NCI-H226 (cell line): ENCODE data around the gene PTPRCAP.
"Not testable (repeated sequence)": the region's sequence is repeated elsewhere in the genome, so short reads cannot be mapped to it uniquely, and the experiment has no call there.

ENCODE experiments used
- DNase-seq: peaks from one replicate; pipeline ENCODE4 v3.0.0-alpha.2; 2015

PTPRCAP gene

DNA sequence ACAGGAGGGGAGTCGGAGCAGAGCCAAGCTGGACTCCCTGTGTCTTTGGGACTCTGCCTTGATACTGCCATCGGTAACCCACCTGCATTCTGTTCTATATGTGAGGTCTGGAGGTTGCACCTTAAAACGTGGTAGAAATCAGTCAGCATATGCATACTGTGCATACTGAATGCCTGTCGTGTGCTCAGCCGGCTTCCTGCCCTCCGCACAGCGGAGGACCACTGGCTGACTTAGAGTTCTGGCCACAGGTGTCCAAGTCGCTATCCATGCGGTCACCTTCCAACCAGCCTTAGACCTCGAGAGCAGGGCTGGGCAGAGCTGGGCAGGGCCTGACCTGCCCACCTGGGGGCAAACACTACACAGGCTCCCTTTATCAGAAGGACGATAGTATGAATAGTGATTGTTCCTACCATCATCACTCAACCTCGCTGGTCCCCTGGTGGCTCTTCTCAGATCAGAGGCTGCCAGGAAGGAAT is 29.8 kb downstream of the PTPRCAP start:
- DNase-seq, result no peak

DNA sequence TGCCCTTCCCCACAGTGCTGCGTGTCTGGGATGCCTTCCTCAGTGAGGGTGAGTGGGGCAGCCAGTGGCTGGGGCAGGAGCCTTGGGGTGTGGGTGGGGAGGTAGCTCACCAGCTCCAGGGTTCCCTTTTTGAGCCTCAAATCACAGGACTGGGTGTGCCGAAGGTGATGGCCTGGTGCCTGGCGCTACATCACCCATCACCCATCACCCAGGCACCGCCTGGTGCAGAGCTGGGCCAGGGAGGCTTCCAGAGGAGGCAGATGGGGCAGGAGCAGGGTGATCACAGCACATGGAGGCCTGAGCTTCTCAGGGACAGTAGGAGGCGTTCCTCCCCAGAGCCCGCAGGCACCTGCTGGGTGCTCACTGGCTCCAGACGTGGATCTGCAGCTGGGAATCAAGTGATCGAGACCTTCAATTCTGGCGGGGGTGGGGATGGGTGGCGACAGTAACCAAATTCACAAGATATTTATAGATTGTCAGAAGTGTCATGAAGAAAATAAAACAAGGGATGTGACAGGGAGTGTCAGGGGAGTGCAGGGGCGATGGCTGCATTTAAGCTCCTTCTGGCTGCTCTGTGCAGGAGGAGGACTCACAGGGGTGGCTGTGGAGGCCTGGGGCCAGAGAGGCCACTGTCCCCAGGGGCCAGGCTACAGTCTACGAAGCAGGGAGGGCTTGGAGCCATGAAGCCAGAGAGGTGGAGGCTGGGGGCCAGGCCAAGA is 30.4 kb downstream of the PTPRCAP start:
- peak; percentile 32 for DNase-seq

DNA sequence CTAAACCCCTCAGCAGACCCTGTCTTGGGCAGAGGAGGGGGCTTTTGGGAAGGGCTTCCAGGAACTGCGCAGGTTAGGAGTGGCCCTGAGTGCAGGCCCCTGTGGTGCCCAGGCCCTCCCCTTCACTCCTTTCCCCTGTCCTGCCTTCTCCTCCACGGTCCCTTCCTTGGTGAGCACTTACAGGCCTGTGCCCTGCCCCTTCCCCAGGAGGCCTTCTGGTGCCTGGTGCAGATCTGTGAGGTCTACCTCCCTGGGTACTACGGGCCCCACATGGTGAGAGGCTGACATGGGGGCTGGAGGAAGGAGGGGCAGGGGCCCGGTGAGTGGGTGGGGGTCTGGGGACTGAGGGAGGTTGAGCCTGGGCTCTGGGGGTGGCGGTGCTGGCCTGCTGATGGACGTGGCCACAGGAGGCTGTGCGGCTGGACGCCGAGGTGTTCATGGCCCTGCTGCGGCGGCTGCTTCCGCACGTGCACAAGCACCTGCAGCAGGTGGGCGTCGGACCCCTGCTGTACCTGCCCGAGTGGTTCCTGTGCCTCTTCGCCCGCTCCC is 31.0 kb downstream of the PTPRCAP start:
- no peak for DNase-seq

DNA sequence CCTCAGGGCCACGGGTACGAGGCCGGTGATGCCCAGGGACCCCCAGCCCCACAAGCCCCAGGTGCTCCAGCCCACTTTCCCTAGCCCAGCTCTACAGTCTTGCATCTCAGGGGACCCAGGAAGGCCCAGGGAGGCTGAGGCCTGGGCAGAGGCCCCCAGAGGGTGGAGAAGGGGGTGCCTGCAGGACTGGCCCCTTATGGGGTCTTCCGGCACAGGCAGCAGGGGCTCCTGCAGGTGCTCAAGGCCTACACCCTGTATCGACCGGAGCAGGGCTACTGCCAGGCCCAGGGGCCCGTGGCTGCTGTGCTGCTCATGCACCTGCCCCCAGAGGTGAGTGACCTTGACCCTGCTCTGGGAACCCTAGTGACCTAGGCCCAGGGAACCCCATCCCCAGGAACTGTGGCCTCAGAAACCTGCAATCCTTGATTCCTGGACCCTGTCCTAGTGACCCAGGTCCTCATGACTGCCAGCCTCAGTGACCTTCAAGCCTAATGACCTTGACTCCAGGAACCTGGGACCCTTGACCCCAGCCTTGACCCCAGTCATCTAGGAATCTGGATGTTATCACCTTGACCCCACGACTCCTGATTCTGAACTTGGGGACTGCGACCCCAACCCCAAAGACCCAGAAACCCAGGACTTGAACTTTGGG is 31.7 kb downstream of the PTPRCAP start:
- no peak for DNase-seq

DNA sequence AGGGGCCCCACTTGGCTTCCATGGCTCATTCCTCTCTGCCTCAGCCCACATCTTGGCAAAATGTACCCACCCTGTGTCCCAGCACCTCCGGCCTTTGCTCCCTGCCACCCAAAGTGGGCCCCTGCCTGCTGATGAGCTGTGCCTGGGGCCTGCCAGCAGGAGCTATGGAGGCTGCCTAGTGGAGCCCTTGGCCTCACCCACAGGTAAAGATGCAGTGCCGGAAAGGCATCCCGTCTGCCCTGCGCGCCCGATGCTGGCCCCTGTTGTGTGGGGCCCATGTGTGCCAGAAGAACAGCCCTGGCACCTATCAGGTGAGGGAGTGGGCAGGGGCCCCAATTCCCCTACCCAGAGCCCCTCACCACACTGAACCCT is 32.3 kb downstream of the PTPRCAP start:
- no peak for DNase-seq

DNA sequence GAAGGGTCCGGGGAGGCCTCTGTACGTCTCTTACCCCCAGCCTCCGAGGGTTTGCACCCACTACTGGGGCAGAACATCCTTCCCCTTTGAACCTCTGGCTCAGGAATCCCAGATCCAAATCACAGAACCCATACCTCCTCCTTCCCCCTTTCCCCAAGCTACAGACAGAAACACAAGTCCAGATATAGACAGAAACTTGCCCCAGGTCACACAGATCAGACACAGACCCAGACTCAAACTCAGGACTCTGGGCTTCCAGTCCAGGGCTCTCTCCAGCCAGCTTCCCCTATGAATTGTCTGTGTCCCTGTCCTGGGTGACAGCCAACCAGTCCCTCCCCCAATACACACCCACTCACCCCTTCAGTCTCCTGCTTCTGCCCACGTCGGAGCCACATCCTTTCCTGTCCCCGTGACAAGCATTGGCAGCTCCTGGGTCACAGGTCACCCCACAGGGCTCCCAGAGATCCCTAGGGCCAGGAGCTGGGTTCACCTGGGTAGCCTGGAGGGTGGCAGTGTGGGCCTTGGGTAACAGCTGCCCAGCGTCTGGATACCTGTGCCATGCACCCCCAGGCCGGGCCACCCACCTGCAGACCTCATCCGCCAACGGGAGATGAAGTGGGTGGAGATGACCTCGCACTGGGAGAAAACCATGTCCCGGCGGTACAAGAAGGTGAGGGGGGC is 32.8 kb downstream of the PTPRCAP start:
- no peak for DNase-seq

DNA sequence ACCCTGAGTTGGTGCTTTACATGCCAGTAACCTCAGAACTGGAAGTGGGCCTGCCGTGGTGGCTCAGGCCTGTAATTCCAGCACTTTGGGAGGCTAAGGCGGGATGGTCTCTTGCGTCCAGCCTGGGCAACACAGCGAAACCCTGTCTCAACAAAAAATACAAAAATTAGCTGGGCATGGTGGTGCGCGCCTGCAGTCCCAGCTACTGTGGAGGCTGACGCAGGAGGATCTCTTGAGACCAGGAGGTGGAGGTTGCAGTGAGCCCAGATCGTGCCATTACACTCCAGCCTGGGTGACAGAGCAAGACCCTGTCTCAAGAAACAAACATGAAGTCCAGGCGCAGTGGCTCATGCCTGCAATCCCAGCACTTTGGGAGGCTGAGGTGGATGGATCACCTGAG is 34.4 kb downstream of the PTPRCAP start:
- not testable (repeated sequence) for DNase-seq

DNA sequence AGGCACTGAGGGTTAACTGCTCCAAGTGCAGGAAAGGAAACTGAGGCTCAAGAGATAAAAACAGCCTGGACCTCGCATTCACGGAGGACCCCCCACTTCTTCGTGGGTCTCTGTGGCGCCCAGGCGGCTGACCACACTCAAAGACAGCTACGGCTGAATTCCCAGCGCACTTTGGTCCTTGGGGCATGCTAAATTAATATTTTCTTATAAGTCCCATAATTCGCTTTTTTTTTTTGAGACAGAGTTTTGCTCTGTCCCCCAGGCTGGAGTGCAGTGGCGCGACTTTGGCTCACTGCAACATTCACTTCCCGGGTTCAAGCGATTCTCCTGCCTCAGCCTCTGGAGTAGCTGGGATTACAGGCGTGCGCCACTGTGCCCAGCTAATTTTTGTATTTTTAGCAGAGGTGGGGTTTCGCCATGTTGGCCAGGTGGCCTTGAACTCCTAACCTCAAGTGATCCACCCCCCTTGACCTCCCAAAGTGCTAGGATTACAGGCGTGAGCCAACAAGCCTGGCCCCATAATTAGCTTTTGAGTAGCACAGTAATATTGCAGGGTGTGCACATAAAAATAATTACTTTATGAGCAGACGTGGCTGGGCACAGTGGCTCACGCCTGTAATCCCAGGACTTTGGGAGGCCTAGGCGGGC is 35.2 kb downstream of the PTPRCAP start:
- DNase-seq, result not testable (repeated sequence)

DNA sequence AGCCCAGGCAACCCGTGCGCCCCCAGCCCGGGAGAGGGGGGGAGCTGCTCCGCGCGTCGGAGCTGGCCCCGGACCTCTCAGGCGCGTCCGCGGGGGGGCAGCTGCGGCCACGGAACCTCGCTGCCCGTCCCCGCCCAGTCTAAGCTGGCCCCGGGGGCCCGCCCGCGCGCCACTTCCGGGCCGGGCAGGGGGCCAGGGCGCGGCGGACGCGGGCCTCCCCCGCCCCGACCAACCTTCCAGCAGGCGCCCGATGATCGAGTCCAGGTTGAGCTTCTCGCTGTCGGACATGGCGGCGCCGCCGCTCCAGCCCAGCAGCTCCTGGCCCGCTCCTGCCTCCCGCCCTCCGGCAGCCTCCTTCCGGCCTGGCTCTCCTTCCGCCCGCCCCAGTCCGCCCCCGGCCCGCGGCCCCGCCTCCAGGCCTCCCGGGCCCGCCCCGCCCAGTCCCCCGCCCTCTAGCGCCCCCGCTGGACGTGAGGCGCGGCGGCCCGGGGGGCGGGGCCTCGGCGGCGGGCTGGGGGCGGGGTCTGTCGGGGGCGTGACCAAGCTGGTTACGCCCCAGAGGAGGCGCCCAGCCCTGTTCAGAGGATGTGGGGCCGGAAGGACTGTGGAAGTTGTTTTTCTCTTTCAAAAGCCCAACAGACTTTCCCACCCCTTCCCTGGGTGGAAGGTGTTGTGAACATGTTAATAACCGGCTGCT is 35.8 kb downstream of the PTPRCAP start, which contains the start of gene PPP1CA:
TSS of gene PPP1CA (minus strand) at position 364 of the 697 bp plus-strand sequence. CDS start at position 288, 76 bp downstream.
- peak; percentile 69 for DNase-seq

DNA sequence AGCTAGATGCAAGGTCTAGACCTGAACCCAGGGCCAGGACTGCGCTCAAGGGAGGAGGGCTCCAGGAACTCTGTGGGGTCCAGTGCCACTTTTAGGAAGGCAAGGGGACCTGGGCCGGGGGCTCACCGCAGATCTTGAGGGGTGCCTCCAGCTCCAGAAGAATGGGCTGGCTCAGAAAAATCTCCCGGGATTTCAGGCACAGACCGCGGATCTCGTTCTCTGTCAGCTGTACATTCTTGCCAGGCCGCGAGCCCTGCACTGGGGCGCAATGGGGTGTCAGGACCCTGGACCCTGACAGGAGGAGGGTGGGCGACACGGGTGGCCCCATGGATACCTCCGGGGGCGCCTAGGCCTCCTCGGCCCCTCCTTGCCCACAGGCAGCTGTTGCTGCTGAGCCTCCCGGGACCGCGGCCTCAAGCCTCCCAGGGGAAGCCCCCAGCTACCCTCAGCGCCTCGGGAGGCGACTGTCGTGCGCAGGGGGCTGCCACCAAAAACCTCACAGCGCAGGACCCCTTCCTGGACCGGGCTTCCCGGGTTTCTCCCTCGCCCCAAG is 36.5 kb downstream of the PTPRCAP start:
- no peak for DNase-seq

DNA sequence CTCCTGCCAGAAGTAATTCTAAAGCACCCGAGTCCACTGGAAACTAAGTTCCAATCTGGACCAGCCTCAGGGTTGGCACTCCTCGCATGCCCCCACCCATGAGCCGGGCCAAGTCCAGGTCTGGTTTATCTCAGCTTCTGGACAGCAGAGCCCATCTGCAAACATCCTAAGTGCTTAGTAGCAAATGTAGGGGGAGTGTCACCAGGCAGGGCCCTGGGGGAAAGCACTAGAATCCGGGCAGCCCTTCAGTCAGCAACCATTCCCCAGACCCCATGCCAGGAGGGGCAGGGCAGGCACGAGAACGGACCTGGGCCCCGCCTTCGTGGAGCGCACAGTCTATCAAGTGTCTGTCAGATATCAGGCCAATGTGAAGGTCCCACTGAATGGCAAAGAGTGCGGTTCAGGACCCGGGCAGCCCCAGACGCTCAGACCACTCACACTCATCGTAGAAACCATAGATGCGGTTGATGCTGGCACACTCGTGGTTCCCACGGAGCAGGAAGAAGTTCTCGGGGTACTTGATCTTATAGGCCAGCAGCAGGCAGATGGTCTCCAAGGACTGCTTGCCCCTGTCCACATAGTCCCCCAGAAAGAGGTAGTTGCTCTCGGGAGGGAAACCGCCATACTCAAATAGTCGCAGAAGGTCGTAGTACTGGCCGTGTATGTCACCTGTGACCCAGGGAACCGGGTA is 37.1 kb downstream of the PTPRCAP start:
- DNase-seq, result no peak

DNA sequence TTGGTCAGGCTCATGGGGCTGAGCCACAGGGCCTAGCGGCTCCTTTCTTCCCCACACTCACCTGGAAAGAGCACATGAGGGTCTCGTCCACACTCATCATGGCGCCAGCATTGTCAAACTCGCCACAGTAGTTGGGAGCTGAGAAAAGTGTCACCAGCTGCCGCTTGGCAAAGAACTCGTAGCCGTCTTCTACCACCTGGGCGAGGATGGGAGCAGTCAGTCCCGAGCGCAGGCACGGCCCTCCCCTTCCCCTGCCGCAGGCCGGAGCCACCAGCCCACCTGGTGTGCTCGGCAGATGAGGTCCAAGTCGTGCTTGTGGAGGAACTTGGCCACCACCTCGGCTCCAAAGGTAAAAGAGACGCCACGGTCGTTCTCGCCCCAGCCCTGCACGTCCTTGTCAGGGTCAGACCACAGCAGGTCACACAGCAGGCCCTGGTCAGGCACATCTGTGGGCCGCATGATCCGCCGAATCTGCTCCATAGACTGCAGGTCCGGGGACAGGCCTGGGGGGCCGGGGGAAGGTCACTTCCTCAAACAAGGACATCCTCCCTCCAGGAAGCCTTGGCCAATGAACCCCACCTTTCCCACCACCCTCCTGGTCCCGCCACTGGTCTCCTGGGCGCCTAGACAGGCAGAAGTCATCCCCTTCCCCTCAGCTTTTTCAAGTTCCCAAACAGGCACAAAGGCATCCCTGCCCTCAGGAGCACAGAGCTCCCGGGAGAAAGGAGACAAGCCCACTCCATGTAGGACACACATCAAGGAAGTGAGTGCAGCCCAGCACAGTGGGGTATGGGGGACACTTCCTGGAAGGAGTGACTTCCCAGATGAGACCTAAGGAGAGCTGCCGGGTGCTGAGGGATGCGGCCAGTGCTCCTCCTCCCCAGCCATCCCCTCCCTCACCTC is 38.6 kb downstream of the PTPRCAP start:
- no peak for DNase-seq

DNA sequence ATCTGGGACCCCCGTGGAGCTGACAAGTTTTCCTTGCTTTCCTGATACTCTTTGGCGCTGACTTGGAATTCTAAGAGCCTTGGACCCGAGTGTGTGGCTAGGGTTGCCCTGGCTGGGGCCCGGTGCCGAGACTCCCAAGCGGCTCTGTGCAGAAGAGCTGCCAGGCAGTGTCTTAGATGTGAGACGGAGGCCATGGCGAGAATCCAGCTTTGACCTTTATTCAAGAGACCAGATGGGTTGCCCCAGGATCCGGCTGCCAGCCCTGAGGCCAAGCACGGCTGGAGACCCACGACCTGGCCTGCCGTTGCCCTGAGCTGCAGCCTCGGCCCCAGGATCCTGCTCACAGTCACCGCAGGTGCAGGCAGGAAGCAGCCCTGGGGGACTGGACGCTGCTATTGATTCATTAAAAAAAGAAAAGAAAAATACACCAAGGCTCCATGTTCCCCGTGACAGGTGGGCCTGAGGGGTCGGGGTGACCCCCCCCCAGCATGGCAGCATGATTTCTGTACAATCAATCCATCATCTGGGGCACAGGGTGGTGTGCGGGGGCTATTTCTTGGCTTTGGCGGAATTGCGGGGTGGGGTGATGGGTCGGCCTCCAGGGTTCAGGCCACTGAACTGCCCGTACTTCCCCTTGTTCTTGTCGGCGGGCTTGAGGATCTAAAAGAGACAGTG is 39.4 kb downstream of the PTPRCAP start:
- no peak for DNase-seq

DNA sequence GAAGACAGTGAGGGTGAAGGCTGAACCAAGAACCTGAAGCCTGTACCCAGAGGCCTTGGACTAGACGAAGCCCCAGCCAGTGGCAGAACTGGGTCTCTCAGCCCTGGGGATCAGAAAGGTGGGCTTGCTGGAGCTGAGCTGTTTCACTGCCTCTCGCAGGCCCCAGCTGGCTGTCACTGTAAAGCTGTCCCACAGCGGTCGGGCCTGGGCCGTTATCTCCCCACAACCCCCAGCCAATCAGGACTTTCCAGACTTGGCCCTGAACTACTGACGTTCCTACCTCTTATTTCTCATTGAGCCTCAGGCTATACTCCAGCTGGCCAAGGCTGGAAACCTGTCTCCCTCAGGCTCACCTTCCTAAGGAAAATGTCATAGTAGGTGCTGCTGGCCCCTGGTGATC is 39.9 kb downstream of the PTPRCAP start:
- no peak for DNase-seq

DNA sequence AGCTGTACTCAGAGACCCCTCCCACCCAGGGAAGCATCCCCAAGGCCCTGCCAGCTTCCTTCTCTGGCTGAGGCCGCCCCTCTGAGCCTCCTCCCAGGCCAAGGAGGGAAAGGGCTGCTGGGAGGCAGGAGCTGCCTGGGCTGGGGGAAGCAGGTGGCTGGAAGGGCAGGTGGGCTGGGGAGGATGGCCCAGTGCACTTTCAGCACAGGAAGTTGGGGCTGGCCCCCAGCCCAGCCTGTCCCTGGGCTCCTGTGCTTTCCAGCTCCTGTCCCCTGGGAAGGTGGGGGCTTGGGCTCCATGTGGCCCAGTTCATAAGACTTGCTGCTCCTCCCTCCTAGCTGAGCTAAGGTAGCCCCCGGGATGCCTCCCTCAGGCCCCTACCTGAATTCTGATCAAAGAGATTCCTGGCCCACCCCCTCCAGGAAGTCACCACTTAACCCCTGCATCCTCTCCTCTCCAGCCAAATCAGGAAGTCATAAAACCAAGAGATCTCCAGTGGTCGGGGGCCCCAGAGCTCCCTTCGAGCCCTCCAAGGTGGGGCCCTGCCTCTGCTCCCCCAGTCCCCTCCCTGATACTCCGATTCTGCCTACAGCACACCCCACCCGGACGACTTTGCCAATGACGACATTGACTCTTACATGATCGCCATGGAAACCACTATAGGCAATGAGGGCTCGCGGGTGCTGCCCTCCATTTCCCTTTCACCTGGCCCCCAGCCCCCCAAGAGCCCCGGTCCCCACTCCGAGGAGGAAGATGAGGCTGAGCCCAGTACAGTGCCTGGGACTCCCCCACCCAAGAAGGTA is 40.7 kb downstream of the PTPRCAP start:
- no peak for DNase-seq

DNA sequence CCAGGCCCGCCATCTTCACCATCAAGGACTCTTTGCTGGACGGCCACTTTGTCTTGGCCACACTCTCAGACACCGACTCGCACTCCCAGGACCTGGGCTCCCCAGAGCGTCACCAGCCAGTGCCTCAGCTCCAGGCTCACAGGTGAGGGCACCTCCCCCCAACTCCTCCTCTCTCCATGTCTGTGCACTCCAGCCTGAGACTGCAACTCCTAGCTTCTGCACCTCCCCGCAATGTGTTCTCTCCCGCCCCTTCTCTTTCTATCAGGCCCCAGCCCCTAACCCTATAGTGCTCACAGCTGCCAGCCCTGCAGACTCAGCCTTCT is 41.3 kb downstream of the PTPRCAP start:
- DNase-seq, result no peak

DNA sequence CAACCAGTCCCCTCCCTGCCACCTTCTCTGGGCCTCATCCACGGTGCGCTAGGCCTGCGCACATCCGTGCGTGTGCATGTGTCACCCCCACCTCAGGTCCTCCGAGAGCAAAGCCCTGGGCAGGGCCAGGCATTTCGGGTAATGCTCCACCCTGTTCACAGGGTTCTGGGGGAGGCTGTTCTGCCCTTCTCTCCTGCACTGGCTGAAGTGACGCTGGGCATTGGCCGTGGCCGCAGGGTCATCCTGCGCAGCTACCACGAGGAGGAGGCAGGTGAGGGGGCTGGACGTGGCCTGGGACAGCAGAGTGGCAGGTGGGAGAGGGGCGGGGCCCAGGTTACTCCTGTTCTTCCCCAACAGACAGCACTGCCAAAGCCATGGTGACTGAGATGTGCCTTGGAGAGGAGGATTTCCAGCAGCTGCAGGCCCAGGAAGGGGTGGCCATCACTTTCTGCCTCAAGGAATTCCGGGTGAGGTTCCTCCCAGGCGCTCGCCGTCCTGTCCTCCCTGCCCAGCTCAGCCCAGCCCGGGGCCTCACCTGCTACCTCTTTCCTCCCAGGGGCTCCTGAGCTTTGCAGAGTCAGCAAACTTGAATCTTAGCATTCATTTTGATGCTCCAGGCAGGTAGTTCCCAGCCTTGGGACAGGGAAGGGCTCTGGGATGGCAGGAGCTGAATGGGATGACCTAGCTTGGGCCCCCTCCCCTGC is 41.8 kb downstream of the PTPRCAP start:
- no peak for DNase-seq

DNA sequence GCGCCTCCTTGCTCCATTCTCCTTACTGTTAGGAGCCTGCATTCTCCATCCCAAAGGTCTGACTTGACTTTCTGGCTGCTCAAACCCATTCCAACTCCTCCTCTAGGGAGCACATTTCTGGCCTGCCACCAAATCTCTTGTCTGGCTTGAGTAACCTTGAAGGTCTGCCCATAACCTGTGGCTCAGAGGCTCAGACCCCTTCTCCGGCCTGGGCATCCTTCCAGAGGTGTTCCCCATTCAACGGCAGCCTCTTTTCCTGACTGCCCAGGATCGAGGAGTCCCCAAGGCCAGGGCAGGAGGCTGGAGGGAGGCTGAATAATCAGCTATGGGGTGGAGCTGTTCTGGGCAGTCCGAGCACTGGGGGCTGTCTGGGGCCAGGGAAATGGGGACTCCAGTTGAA is 43.5 kb downstream of the PTPRCAP start:
- no peak for DNase-seq
